GM23338 (cell line): ENCODE results near the gene PAPPA.

Source experiments
- CREB1 ChIP-seq: fragments of 250-450 bp; sonication (Bioruptor Pico); IDR thresholded peaks from 2 replicates; pipeline ENCODE4 v1.5.0; 2020; ENCODE audit warnings: low read depth, mild to moderate bottlenecking, moderate library complexity
- CTCF ChIP-seq, 2 experiments: fragments of 200-600 bp in 1 of 2; sonication (generic) in 1 of 2; conservative IDR thresholded peaks; 2 replicates each; pipeline versions ENCODE4 v1.5.1 to v1.6.1; 2016 to 2017; ENCODE audit warnings: antibody characterized with exemption in 2 of 2, low read depth in 2 of 2, mild to moderate bottlenecking in 2 of 2, moderate library complexity in 1 of 2
- ETS1 ChIP-seq: IDR thresholded peaks from 2 replicates; pipeline ENCODE4 v1.6.1; 2016; ENCODE audit warnings: antibody characterized with exemption
- EZH2 ChIP-seq: fragments of 200-600 bp; sonication (generic); IDR thresholded peaks from one replicate; pipeline ENCODE4 v1.8.0; 2017; ENCODE audit warnings: antibody characterized with exemption, mild to moderate bottlenecking, low read depth; ENCODE audit not compliant: unreplicated experiment
- EZH2phosphoT487 ChIP-seq: fragments of 200-600 bp; sonication (generic); IDR thresholded peaks from one replicate; pipeline ENCODE4 v1.8.1; 2018; ENCODE audit warnings: antibody characterized with exemption; ENCODE audit not compliant: unreplicated experiment
- JUNB ChIP-seq: IDR thresholded peaks from one replicate; pipeline ENCODE4 v1.6.1; 2016; ENCODE audit warnings: antibody characterized with exemption; ENCODE audit not compliant: unreplicated experiment
- POLR2AphosphoS5 ChIP-seq: IDR thresholded peaks from 2 replicates; pipeline ENCODE4 v1.6.1; 2016; ENCODE audit warnings: antibody characterized with exemption, low read depth
- REST ChIP-seq: IDR thresholded peaks from one replicate; pipeline ENCODE4 v1.6.1; 2018; ENCODE audit warnings: antibody characterized with exemption; ENCODE audit not compliant: unreplicated experiment
- STAT1 ChIP-seq: IDR thresholded peaks from one replicate; pipeline ENCODE4 v1.6.1; 2016; ENCODE audit warnings: antibody characterized with exemption; ENCODE audit not compliant: unreplicated experiment
- ZNF331 ChIP-seq: fragments of 250-450 bp; sonication (Bioruptor Pico); IDR thresholded peaks from 2 replicates; pipeline ENCODE4 v1.5.0; 2020; ENCODE audit warnings: low read depth, mild to moderate bottlenecking, moderate library complexity

- TF ChIP-seq CTCF (conservative IDR thresholded peaks at IDR 0.05; ENCODE audit: low read depth in 2 of 2) (no peak), EZH2 (no peak), EZH2phosphoT487 (no peak), ETS1 (no peak), POLR2AphosphoS5 (no peak), REST (no peak), STAT1 (no peak), CREB1 (CRISPR knock-in tag) (no peak), JUNB (no peak), ZNF331 (CRISPR knock-in tag) (no peak)
Observed at GRCh38 chr9:116190637-116191396, 37.2 kb downstream of the PAPPA start.
